HCT116 (cell line): ENCODE measurements around the gene FRAS1.

Experiments used
- POLR2AphosphoS5 ChIP-seq: IDR thresholded peaks from 2 replicates; pipeline ENCODE4 v1.6.1; 2011; ENCODE audit warnings: mild to moderate bottlenecking, low read depth, low read length, moderate library complexity
- SP1 ChIP-seq: IDR thresholded peaks from 2 replicates; pipeline ENCODE4 v1.6.1; 2012; ENCODE audit warnings: low read depth
- YY1 ChIP-seq: IDR thresholded peaks from 2 replicates; pipeline ENCODE4 v1.6.1; 2011; ENCODE audit warnings: low read length, low read depth, moderate library complexity, mild to moderate bottlenecking; ENCODE audit not compliant: insufficient replicate concordance; ENCODE audit errors: extremely low read depth
- TF ChIP-seq, protein P1 (sequence below), 3 experiments: fragments of 200-600 bp in 1 of 3; sonication (generic) in 1 of 3; IDR thresholded peaks in 2 of 3; conservative IDR thresholded peaks in 1 of 3; 2 replicates each; pipeline ENCODE4 v1.5.1; 2012 to 2017; ENCODE audit warnings: low read depth in 2 of 3, low read length in 2 of 3, antibody characterized with exemption in 1 of 3, borderline replicate concordance in 1 of 3, control low read depth in 1 of 3, mild to moderate bottlenecking in 1 of 3, mixed read lengths in 1 of 3, mixed run types in 1 of 3, moderate library complexity in 1 of 3; ENCODE audit not compliant: insufficient read depth in 1 of 3

DNA sequence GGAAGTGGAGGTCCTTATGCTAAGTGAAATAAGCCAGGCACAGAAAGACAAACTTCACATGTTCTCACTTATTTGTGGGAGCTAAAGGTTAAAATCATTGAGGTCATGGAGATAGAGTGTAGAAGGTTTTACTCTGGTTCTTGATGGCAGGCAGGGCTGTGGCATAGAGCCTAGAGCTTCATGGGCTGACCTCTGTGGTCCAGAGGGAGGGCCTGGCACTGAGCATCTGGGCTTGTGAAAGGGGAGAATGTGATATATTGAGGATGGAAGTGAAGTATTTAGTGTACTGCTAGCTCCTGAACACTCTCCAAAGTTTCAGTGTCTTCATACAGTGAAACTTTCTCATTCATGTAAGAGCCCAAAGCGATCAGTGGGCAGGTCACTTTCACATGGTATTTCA lies 423.2 kb downstream of the FRAS1 start:
- TF ChIP-seq POLR2AphosphoS5 (no peak), SP1 (no peak), YY1 (no peak)
- TF ChIP-seq, protein P1, sequence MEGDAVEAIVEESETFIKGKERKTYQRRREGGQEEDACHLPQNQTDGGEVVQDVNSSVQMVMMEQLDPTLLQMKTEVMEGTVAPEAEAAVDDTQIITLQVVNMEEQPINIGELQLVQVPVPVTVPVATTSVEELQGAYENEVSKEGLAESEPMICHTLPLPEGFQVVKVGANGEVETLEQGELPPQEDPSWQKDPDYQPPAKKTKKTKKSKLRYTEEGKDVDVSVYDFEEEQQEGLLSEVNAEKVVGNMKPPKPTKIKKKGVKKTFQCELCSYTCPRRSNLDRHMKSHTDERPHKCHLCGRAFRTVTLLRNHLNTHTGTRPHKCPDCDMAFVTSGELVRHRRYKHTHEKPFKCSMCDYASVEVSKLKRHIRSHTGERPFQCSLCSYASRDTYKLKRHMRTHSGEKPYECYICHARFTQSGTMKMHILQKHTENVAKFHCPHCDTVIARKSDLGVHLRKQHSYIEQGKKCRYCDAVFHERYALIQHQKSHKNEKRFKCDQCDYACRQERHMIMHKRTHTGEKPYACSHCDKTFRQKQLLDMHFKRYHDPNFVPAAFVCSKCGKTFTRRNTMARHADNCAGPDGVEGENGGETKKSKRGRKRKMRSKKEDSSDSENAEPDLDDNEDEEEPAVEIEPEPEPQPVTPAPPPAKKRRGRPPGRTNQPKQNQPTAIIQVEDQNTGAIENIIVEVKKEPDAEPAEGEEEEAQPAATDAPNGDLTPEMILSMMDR (IDR thresholded peaks at IDR 0.05 in 2 of 3, conservative IDR thresholded peaks at IDR 0.05 in 1 of 3; ENCODE audit: borderline replicate concordance in 1 of 3, insufficient read depth in 1 of 3, low read depth in 2 of 3, low read length in 2 of 3), result no peak
